Activated gamma-delta T cell treated with anti-CD3 and anti-CD28 coated beads, Interleukin-2, amount 50 U/mL, for 16 hours (primary cell): ENCODE results near the gene FTH1.

Experiments
- DNase-seq: peaks from one replicate; pipeline ENCODE4 v3.0.0-alpha.2; 2020; ENCODE audit warnings: low read depth

Gene FTH1

DNA sequence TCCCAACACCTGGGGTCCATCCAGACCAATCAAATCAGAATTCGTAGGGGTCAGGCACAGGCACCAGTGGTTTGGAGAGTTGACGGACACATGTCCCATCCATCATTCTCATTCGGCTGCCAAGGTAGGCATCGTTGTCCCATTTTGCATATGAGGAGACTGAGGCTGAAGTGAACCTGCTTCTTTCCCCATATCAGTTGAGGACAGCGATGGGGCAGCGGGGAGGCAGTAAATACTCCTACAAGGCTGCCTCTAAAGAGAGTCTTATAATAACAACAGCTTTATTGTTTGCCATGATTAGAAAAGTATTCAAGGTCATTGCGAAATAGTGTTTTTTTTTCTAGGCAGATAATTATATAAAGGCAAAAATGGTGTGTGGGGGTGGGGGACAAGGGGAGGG lies 18.9 kb downstream of the FTH1 start:
- no peak for DNase-seq

DNA sequence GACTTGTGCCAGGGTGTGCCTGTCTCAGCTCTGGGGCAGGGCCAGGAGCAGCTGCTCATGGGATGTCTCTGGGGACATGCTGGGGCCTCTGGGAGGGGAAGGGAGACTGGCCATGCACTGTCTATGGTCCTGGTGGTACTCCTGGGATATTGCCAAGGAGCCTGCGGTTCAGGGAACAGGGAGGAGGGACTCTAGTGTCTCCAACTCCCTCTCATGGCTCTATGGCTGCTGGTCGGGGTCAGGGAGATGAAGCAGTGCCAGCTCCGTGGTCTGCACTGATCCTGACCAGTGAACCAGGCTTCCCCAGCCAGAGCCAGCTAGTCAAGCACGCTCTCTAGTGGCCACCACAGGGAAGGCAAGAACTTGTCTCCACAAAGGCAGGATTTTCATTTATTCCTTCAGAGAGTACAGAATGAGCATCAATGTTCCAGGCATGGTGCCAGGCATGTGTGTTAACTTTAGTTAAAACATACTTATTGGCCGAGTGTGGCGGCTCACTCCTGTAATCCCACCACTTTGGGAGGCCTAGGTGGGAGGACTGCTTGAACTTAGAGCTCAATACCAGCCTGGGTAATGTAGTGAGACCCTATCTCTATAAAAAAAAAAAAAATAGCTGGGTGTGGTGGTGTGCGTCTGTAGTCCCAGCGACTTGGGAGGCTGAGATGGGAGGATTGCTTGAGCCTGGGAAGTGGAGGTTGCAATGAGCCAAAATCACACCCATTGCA lies 19.8 kb downstream of the FTH1 start:
- peak; percentile 52 for DNase-seq

DNA sequence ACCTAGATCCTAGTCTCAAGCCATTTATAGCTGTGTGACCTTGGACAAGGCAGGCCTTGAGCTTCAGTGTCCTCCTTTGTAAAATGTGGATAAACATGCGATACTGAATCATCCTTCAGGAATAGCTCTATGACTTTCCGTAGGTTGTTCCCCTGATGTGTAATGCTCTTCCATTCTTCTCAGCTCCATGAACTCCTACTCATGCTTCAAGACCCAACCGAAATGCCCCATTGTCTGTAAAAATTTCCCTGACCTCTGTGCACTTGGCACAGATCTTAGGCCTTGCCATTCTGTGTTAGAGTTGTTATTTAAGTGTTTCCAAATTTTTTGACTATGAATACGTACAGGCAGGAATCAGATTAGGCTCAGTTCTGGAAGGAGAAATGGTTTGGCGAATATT lies 20.5 kb downstream of the FTH1 start:
- DNase-seq = no peak

DNA sequence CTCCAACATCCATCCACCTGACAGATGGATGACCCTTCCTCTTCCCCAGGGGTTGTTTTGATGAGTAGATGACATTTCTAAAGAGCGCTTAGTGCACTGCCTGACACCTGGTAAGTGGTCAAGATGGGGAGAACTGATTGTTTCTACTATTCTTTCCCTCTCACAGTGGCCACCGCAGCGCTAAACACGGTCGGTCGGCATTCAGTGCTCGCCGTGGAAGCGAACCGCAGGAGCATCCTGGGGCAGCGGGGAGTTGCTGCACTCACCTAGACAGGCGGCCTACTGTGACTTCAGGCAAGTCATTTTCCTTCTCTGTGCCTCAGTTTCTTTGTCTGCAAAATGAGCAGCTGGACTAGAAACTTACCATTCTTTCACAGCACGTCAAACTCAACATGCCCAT lies 22.2 kb downstream of the FTH1 start:
- no peak for DNase-seq

DNA sequence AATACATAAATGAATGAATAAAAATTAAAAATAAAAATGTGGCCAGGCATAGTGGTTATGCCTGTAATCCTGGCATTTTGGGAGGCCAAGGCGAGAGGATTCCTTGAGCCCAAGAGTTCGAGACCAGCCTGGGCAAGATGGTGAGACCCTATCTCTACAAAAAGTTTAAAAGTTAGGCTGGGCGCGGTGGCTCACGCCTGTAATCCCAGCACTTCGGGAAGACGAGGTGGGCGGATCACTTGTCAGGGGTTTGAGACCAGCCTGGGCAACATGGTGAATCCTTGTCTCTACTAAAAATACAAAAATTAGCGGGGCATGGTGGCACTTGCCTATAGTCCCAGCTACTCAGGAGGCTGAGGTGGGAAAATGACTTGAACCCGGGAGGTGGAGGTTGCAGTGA lies 27.0 kb downstream of the FTH1 start:
- DNase-seq = no peak

DNA sequence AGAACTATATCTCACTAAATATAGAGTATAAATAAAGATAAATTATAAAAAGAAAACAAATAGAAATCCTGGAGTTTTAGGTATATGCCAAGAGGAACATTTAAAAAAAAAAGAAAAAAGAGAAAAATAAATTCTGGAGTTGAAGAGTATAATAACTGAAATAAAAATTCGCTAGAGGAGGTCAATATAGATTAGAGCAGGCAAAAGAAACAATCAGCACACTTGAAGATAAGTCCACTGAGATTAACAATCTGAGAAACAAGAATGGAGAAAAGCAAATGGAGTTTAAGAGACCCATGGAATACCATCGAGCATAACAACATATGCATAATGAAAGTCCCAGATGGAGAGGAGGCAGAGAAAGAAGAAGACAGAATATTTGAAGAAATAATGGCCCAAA lies 31.6 kb downstream of the FTH1 start:
- DNase-seq = no peak

DNA sequence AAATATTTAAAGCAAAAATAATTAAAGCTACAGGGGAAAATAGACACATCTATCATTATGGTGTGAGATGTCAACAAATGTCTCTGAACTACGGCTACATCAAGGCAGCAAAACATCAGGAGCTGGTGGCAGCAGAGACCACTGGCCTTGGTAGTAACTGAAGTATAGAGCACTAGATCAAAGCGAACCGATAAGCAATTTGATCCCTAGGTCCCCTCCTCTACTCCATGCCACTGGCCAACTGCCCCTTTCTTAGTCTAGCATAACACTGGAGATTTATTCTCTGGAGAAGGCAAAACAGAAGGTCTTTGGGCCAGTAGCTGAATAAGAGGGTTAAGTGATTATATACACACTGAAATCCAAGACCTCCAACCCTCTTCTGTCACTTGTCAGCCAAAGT lies 36.5 kb downstream of the FTH1 start:
- DNase-seq = no peak

DNA sequence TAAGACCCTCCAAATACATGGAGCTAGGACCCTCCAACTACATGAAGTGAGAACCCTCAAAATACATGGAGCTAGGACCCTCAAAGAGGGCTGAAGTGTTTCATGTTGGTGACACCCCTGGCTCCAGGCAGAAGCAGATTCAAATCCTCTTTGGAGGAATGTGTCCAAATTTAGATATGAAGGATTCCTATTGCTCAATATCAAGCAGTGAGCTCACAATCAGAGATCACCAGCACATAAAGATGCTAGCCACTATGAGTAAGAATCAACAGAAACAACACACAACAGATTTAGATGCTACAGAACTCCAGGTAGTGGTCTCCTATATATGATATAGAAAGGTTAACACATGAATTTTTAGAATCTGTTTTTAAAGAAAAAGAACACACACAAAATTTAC lies 38.8 kb downstream of the FTH1 start:
- no peak for DNase-seq

DNA sequence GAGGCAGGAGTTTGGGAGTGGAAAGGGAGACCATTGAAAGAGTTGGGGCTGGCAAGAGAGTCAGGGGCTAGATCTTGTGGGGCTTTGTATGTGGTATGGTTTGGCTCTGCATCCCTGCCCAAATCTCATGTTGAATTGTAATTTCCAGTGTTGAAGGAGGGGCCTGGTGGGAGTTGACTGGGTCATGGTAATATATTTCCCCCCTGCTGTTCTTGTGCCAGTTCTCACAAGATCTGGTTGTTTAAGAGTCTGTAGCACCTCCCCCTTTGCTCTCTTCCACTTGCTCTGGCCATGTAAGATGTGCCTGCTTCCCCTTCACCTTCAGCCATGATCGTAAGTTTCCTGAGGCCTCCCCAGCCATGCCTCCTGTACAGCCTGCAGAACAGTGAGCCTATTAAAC lies 39.9 kb downstream of the FTH1 start:
- no peak for DNase-seq

DNA sequence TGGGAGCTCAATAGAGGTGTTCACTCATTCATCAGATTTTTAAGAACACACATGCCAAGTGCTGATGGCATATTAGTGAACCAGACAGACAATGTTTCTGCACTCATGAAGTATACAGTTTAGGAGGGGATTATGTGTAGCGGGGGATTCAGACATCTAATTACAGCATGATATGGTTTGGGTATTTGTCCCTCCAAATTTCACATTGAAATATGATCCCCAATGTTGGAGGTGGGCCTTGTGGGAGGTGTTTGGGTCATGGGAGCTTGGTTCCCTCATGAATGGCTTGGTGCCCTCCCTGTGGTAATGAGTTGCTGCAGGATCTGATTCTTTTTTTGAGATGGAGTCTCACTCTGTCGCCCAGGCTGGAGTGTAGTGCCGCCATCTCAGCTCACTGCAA lies 41.2 kb downstream of the FTH1 start:
- DNase-seq = no peak

DNA sequence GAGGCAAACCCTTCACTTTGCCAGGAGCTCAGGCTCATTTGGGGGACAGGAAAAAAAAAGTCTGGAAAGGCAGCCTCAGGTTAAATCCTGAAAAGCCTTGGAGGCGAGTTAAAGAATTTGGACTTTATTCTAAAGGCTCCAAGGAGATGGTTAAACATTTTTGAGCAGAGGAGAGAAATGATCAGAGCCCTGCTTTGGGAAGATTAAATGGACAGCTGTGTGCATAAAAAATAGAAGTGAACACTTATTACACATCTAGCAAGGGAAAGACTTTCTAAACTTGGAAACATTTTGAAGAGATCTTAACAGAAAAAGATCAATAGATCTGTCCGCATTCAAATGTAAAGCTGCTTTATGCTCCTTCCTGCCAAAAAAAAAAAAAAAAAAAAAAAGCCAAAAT lies 41.7 kb downstream of the FTH1 start:
- no peak for DNase-seq

DNA sequence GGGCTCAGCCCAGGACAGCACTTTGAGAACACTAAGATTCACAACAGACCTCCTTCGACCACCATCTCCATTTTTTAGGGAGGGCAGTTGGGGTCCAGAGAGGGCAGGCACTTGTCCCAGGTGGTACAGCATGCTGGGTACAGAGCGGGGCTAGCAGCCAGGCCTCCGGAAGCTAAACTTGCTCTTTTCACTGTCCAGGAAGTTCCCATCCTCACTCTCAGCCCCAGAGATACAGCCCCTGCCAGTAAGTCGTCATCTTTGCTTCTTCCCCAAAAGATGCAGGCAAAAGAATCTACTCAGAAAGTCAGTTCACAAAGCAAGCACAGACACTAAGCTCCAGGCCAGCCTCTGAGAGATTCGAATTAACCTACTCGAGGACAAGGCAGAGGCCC lies 43.4 kb downstream of the FTH1 start:
- DNase-seq = no peak

DNA sequence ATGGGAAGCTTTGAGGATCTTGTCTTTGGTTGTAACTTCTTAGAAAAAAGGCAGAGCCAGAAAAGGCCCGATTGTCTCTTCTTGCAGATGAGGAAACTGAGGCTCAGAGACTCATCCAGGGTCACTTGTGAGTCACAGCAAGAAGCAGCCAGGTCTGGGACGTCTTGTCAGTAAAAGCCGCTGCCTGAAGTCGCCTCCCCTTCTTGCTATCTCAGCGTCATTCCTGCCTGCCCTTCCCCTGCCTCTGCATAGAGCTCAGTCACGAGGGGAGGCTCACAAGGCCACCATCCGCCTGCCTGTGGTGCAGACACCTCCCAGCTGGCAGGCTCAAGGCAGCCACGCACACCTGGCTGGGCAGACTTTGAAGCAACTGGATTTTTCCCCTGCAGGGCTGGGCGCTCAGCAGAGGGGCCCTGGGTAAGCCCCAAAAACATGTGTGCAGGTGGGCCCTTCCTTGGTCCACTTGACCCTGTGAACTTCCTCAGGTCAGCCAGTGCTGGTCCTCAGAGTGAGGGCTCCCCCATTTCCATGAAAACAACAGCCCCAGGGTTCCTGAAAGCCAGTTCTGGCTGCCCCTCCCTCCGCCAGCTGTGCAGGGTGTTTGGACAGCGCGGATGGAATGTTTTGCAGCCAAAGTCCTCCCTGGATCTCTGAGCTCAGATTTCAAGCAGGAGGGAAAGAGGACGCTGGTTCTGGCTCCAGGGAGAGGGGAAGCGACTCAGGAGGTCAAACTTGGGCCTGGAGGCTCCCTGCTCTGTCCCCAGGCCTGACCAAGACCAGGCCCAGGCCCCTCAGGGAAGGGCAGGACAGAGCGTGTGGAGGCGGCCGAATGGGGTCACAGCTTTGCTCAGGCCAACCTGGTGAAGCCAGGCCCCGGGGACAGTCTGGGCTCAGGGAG lies 44.0 kb downstream of the FTH1 start:
- no peak for DNase-seq

DNA sequence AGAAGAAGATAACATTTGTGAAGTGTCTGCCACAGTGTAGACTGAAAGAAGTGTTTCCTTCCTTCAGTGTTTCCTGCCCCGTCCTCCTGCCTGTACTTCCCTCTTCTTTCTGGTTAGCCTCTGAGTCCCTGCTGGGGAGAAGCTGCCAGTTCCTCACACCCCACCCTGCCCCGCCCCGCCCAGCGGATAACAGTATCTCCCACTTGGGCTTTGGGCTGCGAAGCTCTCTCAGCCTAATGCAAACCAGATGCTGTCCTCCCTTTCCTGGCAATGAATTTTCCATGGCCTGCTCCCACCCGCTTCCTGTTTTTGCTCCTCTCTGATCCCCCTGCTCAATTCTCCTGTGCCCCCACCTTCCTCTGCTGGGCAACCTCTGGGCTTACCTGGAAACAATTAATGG lies 44.9 kb downstream of the FTH1 start:
- DNase-seq = no peak

DNA sequence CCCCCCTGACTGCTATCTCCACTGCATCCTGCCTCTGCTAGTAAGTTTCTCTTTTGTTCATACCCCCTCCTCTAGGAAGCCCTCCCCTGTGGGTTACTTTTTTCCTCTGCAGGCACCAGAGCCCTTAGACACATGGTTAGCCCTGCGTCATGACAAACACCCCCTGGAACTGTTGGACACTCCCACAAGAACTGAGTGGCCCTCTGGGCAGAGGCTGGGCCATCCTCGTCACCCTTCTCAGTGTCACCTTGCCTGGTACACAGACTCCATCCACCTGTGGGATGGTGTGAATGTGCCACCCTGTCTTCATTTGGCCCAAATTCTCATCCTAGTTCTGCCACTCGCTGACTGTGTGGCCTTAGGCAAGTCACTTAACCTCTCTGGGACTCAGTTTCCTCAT lies 46.0 kb downstream of the FTH1 start:
- no peak for DNase-seq

DNA sequence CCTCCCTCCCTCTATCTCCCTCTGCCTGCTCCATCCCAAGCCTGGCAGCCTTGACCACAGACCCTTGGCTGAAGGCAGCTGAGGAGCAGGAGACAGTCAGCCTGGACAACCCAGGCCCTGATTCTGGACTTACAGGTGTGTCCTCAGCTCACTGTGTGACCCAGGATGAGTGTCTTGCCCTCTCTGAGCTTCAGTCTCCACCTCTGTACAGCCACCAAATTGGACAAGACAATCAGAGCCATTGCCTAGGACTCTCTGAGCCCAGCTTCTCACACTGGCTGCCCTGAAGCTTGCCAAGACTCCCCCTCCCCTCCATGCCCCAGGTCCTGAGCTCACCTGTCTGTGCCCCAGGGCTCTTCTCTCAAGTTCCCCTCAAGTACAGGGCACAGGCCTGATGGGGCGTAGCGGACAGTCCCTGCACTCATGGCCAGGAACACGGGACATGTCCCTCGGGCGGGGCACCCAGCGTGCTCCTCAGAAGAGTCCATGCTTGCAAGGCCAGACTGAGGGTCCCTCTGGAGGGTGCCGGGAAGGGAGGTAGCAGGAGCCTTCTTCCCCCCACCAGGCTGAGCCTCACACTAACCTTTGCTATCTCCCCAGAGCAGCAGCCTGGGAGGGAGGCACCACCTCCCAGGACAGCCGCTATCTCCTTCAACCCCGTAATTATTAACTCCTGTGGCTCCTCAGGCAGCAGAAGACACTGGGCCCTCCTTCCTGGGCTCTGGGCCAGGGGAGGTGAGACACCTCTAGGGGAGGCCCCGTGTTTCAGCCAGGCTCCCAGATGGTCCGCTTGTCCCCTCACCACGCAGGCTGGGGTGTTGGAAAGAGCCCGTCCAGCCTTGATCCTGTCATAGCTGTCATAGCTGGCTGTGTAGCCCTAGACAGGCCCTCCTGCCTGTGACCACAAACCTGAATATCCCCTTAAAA lies 47.5 kb downstream of the FTH1 start:
- no peak for DNase-seq

DNA sequence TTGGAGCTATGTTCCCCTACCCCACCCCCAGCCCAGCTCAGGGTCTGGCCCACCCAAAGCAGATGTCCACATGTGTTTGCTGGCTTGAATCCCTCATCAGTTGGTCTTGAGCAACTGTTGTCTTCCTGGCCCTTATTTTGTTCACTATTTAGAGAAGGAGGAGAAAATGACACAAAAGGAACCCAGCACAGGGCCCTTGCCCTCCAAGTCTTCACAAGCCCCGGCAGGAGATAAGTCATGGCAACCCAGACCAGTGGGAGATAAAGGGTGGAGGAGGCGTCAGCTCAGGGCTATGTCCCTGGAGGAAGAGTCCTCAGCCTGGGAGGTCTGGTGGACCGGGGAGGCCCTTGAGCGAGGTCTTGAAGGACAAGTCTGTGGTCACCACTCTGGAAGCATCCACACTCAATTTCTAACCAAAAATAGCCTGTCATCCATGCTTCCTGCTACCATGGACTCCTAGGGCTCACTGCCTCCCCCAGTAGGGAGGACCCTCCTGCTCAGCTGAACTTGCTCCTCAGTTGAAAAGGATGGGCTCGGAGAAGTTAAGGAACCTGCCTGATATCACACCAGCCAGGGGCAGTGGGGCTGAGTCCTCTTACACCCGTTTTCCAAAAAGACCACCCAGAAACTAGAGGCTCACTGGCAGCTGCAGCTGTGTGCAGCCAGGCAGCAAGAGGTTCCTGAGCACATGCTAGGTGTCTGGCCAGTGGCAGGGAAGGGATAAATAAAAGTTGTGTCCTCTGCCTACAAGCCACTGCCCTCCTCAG lies 48.3 kb downstream of the FTH1 start:
- no peak for DNase-seq

DNA sequence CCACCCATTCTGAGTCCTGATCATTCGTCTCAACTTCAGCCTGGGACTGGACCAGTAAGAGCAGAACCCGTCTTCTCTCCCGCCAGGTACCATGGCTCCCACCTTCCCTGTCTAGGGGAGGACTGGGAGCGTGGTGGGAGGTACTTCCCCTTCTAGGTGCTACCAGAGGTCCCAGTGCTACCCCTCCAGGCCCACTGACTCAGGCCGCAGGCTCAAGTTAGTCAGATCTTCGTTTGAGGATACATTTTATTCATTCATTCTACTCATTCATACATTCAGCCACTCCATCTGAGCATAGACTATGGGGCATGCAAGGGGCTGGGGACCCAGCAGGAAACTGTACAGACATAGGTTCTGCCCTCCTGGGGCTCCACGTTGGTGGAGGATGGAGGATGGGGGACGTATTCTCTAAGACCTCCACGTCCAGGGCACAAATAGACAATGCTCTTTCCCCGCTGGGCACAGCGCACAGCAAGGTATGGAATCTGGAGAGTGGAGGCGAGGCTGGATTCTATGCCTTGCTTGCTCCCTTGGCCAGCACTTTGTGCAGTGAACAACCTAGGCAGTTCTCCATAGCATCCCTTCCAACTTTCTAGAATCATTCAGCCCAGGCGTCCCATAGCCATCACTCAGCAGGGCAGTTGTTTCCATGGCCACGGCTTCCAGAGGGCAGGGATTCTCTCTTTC lies 49.0 kb downstream of the FTH1 start:
- DNase-seq = no peak

DNA sequence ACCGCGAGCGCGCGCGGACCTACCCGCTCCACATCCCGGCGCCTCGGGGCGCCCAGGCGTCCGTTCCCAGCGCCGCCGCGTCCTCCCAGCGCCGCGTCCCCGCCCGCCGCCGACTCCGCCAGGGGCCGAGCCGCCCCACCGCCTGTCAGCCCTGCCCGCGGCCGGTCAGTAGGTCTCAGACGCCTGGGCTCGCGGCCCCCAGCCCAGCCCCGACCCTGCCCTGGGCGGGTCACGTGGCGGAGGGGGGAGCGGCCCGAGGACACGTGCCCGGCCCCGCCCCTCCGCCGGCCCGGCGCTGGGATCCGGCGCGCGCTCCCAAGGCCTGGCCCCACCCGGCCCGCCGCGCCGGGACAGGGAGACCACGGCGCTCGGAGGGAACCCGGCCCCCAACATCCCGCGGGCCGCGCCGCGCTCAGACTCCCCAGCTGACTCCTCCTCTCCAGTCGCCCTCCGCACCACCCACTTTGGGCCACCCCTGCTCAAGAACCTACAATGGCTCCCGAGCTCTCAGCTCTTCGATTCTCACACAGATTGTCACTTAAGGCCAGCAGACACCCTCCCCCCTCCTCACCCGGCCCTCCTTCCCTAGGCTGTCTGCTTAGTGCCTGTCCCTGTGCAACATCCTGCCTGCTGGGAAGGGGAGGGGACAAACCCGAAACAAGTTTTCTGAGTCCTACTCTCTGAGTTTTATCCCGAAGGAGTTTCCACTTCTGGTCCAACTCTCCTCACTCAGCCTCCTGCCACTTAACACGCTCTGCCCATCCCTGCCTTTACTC lies 49.9 kb downstream of the FTH1 start, which contains the start of gene RAB3IL1:
RAB3IL1 (minus strand) TSS at position 233 of the 776 bp plus-strand sequence; CDS start at position 34, 199 bp downstream.
- no peak for DNase-seq

DNA sequence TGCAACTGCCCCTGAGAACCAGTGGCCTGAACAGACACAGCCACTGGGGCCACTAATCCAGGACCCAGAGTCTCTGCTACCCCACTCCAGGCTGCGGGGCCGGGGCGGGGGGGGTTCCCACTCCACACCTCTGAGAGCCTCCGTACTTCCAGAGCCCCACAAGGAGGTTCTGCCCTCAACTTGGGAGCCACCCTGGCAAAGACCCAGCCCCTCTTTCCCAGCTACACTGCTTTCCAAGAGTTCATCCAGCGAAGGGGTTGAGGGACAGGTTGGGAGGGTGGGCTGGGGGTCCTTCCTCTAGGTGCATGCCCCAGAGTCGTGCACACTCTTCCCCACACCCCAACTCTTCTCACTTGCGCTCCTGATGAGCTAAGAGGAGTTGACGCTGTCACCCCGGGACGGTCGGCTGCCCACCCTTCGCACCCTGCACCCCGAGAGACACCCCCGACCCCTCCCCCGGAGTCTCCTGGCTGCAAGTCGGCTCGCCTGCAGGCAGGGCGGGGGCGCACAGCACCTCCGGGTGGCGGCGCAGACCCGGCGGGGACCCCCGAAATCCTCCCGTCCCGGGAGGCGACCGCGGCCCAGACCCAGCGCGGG lies 50.6 kb downstream of the FTH1 start:
- DNase-seq = no peak
